ENCODE results near the gene SGCE.

Gene SGCE

DNA sequence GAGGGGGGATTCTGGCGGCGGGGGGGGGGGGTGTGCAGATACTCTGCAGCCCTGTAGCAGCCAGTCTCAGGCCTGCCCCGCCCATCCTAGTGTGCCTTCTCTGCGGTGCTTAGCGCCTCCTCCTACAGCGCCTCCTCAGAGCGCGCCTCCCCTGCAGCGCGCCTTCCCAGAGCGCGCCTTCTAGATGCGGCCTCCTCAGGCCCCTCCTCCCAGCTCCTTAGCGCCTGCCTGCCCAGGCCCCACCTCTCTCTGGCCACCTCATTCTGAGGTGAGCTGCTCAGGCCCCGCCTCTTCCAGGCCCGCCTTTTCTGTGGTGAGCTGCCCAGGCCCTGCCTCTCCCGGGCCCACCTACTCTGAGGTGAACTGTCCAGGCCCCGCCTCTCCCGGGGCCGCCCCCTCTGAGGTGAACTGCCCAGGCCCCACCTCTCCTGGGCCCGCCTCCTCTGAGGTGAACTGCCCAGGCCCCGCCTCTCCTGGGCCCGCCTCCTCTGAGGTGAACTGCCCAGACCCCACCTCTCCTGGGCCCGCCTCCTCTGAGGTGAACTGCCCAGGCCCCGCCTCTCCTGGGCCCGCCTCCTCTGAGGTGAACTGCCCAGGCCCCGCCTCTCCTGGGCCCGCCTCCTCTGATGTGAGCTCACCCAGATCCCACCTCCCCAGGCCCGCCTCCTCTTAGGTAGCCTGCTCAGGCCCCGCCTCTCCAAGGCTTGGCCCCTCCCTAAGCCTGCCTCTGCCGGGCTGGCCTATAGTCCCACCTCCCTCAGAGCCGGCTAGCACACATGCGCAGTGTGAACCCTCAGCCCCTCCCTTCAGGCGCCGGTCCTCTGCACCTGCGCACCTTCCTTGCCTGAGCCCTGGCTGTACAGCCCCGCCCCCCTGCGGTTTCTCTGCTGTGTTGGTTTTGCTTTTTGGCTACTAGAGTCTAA lies 2.1 kb upstream of the SGCE start:
- DNase-seq = peak; percentile 87

DNA sequence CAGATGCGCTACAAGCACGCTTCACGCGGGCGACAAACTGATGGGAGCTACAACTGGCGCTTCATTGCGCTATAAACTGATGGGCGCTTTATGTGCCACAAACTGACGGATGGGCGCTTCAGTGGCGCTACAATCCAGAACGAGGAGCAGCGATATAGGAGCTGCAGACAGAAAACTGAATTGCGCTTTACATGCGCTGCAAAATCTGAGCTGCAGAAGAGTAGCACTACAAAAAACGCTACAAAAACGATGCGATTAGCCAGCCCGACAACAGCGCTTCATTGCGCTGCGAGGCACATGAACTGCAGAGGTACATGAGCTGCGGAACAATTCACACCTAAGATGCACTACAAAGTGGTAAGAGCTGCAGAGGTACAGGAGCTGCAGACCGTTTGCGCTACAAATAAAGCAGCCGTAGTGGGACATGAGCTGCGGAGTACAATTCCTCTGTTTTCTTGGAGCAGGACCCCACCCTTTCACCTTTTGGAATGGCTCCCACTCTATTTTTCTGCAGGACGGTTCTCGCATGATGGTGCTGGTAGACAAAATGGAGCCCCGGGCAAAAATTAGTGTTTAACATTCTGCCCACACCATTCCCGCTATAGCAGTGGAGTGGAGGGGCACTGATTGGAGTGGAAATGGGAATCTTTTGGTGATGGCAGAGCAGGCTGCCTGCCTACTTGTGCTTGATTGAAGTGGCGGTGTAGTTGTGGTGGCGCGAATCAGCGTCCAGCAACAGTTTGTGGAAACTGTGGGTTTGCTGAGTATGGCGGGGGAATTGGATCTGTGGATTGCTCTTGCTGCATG lies 1.2 kb upstream of the SGCE start:
- peak; percentile 2 for DNase-seq

GRCh38 chr7:94656658-94656924 lies 658 bp upstream of the SGCE start:
- no peak for DNase-seq

DNA sequence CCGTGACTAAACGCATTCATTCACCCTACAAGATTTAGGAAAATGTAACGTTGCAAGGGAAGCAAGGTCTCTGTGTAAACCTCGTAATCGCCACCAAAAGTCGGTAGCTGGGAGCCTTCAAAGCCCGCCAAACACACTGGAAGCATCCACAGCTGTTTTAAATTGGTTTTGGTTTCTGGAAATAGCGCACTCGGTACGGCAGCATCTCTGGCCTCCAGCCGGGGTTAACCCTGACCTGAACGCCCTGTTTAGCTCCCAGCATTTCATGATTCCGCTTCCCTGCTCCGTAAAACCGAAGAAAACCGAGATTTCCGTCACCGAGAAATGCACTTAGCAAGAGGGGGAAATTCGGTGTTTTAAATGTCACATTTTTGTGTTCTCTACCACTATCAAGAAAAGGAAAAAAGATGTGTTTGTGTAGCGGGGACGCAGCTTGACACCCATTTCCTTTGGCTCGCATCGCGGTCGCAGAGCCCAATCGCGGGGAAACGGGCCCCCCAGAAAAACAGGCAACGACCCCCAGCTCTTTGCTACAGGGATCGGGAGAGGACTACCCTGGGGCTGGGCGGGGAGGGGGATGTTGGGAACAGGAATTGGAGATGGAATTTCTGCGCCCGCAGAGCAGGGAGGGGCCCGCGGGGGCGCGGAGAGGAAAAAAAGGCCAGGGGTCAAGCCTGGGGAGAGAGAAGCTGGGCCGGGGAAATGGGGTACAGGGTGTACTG lies 646 bp downstream of the SGCE start:
- no peak for DNase-seq

- DNase-seq = no peak
Measured at GRCh38 chr7:94654783-94655125, 1.2 kb downstream of the SGCE start.

GRCh38 chr7:94650147-94651051 lies 5.5 kb downstream of the SGCE start:
- no peak for DNase-seq

GRCh38 chr7:94649450-94649849 lies 6.5 kb downstream of the SGCE start:
- DNase-seq = no peak

DNA sequence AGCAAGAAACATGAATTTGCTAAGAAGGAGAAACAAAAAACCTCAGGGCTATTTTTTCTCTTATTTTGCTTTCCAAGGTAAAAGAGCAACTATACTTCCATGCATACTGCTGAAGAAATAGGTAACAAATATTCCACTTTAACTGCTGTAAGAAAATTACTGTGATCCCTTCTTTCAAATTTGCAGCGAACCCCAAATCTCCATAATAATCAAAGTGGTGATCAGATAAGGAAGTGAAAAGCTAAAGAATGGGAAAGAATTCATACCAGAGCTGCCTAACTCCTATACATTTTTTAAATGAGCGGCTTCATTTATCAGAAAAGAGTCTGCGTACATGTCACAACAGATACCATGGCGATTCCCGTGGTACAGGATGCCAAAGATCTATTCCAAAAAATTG lies 7.2 kb downstream of the SGCE start:
- DNase-seq = no peak

DNA sequence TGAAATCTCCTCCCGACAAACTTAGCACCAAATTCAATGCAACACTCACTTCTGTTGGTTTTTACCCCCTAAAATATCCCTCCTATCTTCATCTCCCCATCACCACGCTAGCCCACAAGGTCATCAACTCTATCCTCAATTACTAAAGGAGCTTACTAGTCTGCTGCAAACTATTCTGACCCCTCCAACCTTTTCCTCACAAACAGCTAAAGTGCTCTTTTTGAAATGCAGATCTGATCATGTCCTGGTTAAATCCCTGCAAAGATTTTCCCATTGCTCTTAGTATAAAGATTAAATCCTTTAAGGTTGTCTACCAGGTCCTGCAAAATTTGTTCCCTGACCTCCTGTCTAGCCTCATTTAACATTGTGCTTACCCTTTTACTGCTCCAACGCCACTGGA lies 8.6 kb downstream of the SGCE start:
- no peak for DNase-seq

- DNase-seq = no peak
Measured at GRCh38 chr7:94643771-94644545, 12.0 kb downstream of the SGCE start.

DNA sequence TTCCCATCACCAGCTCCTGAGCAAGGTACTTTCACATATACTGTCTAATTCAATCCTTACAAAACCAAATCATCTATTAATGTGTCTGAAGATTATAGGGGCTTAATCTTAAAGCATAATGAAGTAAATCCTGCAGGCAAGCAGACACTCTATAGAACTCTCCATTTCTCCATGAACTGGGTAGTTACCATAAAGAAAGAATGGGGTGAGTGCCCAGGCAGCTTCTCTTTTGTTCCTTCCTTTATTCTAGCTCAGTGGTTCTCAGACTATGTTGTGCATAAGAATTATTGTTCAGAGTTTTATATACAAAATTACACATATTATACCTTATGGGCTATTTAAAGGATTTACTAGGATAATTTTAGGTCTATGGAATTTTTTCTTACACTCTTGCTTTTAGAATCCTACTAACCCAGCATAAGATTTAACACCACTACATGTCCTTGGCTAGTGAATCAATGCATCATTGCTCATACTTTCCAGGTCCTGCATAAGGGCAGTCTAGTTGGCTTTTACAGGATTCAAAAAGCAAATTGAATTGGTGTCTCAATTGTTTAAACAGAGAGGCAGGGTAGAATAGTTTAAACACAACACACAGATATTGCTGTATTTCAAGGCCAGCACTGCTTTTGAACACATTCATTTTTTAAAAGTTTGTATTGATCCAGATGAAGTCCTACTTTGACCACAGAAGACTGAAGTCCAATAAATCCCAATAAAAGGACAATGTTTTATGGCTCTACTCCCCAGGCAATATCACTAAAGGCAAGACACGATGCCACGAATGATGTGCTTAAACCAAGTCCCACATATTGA lies 12.9 kb downstream of the SGCE start:
- no peak for DNase-seq

DNA sequence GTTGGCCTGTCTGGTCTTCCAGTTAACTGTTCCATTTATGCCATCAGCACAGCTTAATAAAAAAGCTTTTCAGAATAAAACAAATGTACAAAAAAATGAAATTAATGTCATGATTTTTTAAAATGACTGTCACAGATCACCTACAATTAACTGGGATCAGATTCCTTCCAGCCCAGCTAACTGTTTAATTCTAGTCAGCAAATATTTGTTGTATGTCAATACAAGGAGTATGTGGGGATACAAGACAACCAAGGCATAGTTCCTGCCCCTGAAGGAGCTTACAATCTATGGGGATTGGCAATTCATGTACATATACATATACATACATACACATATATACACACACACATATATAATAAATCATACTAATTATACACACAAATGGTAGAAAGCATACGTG lies 16.5 kb downstream of the SGCE start:
- DNase-seq = no peak

- DNase-seq = no peak
Measured at GRCh38 chr7:94635687-94636086, 20.2 kb downstream of the SGCE start.

GRCh38 chr7:94634502-94634901 lies 21.4 kb downstream of the SGCE start:
- no peak for DNase-seq

DNA sequence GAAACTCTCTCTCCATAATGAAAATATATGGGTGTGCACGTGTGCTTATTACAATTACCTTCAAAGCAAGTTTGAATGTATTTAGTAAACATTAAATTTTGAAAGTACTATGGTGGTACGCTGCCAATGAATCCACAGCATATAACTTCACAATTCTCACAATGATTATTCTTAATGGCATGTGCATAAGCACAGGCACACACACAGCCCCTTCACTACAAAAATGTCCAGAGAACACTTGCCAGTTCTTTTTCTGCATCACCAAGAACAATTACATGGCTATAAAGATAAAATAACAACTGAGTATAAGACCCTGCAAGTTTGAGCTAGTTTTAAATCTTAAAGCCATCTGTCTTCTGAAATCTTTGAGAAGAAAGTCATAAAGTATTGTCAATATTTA lies 22.2 kb downstream of the SGCE start:
- DNase-seq = no peak

- no peak for DNase-seq
Measured at GRCh38 chr7:94633014-94633341, 23.0 kb downstream of the SGCE start.

DNA sequence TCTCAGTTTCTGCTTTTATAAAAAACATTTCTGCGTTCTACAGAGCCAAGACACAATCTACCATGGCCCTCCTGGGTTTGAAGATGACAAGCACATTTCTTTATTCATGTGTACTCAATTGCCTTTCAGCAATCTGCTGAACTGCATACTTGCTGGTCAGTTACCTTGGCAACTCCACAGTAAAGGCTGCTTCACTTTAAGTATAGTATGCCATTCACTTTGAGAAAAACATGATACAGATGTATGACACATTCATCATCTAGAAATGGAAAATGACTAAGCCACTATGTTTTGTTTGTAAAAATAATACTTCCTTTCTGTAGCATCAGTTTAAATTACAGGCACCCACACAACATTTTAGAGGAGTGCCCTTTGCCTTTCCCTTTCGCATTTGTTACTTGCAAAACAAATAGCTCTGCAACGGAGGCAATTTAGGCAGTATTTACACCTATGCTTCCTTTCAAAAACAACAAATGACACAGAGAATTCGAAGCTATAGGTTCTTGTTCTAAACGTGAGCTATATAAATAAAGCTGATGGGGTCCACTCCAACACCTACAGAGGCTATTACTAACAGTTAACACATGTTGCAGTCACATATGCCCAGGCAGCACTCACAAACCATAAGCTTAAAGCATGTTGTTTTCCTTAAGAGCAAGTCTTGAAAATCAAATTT lies 23.5 kb downstream of the SGCE start:
- no peak for DNase-seq

GRCh38 chr7:94630855-94631254 lies 25.1 kb downstream of the SGCE start:
- no peak for DNase-seq

DNA sequence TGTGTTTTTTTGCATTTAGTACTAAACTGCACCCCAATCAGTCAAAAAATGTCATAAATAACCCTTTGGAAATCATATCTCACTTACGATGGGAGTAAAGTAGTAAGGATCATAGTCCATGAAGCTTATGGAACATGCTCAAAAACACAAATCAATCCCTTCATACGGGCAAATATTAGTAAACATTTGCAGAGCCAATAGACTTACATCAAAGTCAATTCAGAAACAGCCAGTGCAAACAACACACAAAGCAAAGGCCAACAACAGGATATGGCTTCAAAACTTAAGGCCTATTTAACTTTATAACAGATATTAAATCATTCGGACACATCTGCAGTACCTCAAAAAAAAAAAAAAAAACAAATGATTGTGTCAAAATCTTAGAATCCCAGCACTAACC lies 32.1 kb downstream of the SGCE start:
- no peak for DNase-seq

GRCh38 chr7:94621120-94621519 lies 34.8 kb downstream of the SGCE start:
- no peak for DNase-seq

All from effector CD4-positive, alpha-beta T cell (primary cell).